Inferior parietal cortex (tissue), 1 donor: ENCODE results near the gene LMBR1.

ENCODE experiments used
- DNase-seq: peaks from one replicate; pipeline ENCODE4 v3.0.0-alpha.2; 2016; ENCODE audit errors: extremely low spot score

Gene LMBR1

DNA sequence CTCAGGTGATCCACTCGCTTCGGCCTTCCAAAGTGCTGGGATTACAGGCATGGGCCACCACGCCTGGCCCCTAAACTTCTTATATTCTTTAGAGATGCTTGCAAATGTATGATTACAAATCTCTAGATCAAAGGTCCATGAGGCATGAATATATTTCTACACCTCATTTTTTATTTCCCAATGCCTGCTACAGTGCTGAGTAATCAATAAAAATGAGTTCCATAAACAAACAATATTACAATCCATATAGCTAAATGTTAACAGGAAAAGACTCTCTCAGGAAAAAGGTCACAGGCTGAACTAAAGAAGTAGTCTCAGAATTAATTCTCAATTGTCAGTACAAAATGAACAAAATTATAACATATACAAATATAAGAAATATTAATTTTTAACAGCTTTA is 90.8 kb downstream of the LMBR1 start:
- no peak for DNase-seq

- DNase-seq: no peak
Observed at GRCh38 chr7:156795415-156795814, 97.6 kb downstream of the LMBR1 start.

- DNase-seq: no peak
Observed at GRCh38 chr7:156793334-156793733, 99.6 kb downstream of the LMBR1 start.

- no peak for DNase-seq
Observed at GRCh38 chr7:156792611-156793010, 100.4 kb downstream of the LMBR1 start.

- no peak for DNase-seq
Observed at GRCh38 chr7:156791241-156791640, 101.7 kb downstream of the LMBR1 start.

DNA sequence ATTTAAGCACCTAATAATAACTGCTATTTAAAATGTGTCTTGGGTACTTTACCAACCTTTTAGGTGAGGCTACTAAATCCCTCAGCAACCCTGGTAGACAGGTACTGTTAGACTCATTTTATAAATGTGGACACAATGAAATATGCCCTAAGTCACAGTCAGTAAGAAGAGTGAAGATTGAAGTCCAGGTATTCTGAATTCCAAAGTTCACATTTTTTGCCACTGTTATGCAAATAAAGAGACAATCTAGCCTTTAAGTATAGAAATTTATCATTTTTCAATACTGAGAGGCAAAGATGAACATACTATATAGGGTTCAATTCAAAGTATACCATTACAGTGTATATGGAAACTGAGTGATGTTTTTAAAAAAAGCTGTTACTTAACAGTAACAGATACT is 102.7 kb downstream of the LMBR1 start:
- DNase-seq: no peak

- no peak for DNase-seq
Observed at GRCh38 chr7:156785998-156786543, 106.9 kb downstream of the LMBR1 start.

DNA sequence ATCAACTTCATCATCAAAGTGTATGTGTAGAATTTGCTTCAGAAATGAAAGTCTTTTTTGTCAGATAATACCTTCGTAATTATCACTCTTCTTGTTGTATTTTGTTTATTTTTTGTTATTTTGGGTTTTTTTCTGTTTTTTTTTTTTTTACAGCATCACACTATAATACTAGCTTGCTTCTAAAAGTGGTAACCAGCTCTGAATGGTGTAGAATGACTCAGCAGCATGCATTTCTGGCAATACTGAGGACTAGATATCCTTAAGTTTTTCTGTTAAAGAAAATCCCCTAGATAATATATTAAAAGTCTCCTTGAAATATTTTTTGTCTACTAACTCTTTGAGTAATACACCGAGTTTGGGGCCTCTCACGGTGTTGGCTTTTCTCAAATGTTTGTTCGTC is 109.1 kb downstream of the LMBR1 start:
- DNase-seq: no peak

DNA sequence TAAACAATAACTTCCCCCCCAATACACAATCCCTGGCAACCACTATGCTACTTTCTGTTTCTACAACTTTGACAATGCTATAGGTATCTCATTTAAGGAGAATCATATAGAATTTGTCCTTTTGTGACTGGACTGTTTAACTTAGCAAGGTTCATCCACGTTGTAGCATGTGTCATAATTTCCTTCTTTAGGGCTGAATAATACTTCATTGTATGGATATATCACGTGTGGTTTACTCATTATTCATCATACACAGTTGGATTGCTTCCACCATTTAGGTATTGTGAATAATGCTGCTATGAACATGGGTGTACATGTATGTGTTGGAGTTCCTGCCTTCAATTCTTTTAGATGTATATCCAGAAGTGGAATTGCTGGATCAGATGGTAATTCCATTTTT is 111.0 kb downstream of the LMBR1 start:
- no peak for DNase-seq

GRCh38 chr7:156780724-156781455 is 112.1 kb downstream of the LMBR1 start:
- DNase-seq: no peak

GRCh38 chr7:156778668-156779067 is 114.3 kb downstream of the LMBR1 start:
- no peak for DNase-seq

DNA sequence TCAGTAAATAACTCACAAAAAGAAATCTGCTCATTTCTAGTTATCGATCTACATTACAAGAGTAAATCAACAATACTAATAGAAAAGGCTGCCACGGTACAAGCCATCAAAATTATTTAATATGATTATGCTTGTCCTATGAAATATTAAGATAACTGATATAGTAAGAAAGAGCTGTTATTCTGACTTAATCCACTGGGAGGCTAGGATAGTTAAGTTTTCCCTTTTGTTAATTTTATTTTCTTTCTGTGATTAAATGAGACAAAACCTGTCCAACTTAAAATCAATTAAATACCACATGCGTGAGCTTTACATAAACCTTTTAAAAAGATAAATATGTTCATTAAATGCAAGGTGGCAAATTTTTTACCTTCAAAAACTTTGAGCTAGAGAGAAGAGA is 114.8 kb downstream of the LMBR1 start:
- no peak for DNase-seq

DNA sequence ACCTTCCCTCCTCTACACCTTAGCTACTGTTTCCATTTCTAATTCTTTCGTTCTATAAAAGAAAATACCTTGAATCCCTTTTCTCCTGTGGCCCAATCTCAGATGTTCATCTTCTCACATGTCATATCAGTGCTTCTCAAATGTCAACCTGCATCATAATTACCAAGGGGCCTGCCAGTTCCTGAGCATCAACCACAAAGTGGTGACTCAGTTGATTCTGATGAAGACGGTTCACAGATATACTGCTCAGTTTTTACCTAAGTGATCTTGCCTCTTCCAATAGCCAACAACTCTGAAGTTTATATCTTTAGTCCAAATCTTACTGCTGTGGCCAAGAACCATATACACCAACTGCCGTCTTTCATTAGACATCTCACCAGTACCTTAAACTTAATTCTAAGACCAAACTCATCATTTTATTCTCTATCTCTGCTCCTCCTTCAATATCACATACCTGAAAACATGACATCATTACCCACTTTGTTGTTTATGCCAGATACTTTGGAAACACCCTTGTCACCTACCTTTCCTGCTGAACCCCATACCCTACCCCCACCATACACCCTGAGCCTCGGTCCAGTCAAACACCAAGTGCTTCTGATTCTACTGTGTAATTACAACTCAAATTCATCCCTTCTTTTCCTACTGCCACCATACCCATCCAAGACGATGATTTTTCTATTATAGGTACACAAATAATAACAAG is 115.5 kb downstream of the LMBR1 start:
- no peak for DNase-seq

DNA sequence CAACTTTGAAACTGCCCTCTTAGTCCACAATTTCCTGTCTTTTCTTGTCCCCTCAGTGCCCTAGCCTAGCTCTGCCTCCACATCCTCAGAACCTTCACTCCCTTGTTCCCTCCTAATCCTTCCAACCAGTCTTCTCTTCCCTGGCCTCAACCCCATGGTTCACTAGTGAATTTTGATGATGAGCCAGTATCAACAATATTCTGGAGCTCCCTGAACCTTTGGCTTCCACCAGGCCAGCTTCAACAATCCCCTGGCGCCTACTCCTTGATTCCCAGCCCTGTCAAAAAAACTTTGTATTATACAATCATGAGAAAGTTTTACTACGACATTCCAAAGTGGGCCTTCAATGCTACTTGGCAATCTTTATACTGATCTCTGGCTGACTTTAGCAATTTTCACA is 116.5 kb downstream of the LMBR1 start:
- DNase-seq: no peak

GRCh38 chr7:156773966-156774365 is 119.0 kb downstream of the LMBR1 start:
- no peak for DNase-seq

DNA sequence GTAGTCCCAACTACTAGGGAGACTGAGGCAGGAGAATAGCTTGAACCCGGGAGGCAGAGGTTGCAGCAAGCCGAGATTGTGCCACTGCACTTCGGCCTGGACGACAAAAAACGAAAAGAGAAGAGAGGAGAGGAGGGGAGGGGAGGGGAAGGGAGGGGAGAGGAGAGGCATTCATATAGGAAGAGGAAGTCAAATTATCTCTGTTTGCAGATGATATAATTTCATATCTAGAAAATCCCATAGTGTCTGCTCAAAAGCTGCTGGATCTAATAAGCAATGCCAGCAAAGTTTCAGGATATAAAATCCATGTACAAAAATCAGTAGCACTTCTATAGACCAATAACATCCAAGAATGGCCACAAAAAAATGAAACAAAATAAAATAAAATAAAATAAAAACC is 120.3 kb downstream of the LMBR1 start:
- no peak for DNase-seq

GRCh38 chr7:156768698-156769472 is 124.1 kb downstream of the LMBR1 start:
- no peak for DNase-seq

GRCh38 chr7:156766666-156767065 is 126.3 kb downstream of the LMBR1 start:
- DNase-seq: no peak

DNA sequence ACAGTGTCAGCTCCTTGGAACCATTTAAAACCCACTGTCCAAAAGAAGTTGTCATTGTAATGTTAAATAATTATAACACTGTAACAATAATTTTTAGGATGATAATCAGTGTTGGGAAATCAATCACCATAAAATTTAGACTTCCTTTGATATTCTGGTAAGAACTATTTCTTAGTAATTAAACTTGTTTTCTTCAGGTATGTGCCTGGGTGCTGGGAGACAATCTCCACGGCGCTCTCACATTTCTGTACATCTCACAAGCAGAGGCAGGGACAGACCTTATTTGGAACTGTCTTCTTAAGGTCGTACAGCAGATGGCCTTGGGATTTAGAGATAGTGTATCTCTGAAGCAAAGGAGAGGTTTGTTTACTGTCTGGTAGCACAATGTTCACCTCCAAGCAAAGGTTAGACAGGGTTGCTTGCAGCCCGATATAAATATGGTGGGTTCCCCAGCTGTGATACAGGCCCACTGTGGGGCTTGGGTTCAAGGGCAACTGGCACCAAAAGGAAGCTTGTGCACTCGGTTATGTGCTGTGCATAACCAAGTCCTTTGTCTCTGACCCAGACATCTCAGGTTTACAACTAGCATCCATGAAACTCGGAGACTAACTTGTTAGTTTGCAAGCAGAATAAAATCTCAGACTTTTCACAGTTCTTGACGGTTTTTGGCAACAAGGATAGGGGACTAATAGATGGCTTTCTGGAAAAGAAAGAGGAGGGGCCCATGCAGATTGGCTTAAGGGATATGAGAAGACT is 126.9 kb downstream of the LMBR1 start:
- DNase-seq: no peak

DNA sequence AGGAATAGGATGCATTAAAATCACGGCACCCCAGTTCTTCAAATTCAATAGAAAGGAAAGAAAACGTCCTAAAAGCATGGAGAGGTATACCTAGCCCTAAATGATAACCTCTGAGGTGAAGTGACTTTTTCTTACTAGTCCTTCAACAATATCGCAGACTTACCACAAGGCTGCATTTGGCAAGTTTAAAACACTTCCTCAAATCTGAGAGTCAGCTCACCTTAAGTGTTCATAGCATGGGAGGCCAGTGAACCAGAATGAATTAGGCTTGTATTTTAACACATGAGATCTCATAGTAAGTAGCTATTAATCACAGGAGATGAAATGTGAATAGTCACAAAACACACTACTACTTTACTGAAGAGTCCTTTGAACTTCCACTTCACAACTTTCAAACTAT is 128.2 kb downstream of the LMBR1 start:
- no peak for DNase-seq

DNA sequence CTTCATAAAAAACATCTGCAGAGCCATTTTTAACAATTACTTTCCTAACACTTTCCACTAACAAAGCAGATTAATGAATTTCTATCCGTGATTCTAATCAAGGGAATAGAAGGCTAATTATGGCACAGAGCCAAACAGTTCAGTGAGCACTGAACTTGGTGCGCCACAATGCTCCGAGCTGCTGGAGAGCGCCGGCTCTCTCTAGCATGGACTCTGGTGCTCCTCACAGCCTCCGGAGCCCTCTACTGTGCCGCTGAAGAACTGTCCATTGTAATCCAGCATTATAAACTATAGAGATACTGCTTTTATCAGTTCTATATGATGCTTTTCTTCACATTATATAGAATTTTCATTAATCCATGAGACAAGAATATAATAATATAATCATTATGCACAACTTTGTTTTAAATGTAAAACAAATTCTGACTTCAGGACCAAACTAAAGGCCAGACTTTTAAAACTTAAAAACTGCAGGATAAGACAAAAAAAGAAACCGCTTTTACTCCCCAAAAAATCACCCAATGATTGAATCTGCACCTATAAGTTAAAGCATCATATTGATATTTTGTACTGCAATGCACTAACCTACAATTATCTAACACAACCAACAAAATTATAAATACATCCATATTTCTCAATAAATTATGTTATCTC is 128.8 kb downstream of the LMBR1 start:
- DNase-seq: peak; percentile 82
